H1 (cell line): Measurements from ENCODE around the gene THAP5. TPM values are rescaled to one million over a fixed set of nuclear protein-coding genes. Genes with fewer than 3 reads are reported as not detected.

Experiments used
- CTCF ChIA-PET: fragments of 300-600 bp; sonication (Branson Sonifier 250); formaldehyde crosslinking; loops from one replicate; lab custom pipeline; 2021; ENCODE audit not compliant: partially characterized antibody; lab: Charles Lee
- POLR2A ChIA-PET: fragments of 300-600 bp; sonication (Branson Sonifier 250); formaldehyde crosslinking; loops from one replicate; lab custom pipeline; 2021; ENCODE audit warnings: inconsistent platforms; ENCODE audit not compliant: partially characterized antibody; lab: Charles Lee
- DNase-seq, 2 experiments: peaks; one replicate each; pipeline versions ENCODE4 v3.0.0 to v3.0.0-alpha.2; 2010 to 2022; ENCODE audit warnings: low spot score in 2 of 2, low read depth in 1 of 2, mixed read lengths in 1 of 2
- FAIRE-seq: peaks from 2 replicates; lab custom pipeline; 2011; peaks lifted over from hg19 to GRCh38; lab: Jason Lieb, UNC
- H2AFZ ChIP-seq: 2 replicates; pipeline ENCODE4 v1.8.1; 2012; ENCODE audit warnings: low read length, inconsistent platforms
- H2AK5ac ChIP-seq: 2 replicates; pipeline ENCODE4 v1.6.1; 2013; ENCODE audit warnings: low read depth, low read length
- H2BK120ac ChIP-seq: replicated peaks from 2 replicates; pipeline ENCODE3; 2013; ENCODE audit warnings: low read depth, low read length, inconsistent platforms
- H2BK12ac ChIP-seq: 2 replicates; pipeline ENCODE4 v1.6.1; 2013; ENCODE audit warnings: low read depth, low read length
- H2BK15ac ChIP-seq: 2 replicates; pipeline ENCODE4 v1.6.1; 2013; ENCODE audit warnings: low read length
- H2BK20ac ChIP-seq: 2 replicates; pipeline ENCODE4 v1.6.1; 2013; ENCODE audit warnings: low read length
- H2BK5ac ChIP-seq: 2 replicates; pipeline ENCODE4 v1.6.1; 2013; ENCODE audit warnings: low read depth, low read length
- H3K14ac ChIP-seq: 2 replicates; pipeline ENCODE4 v1.6.1; 2013; ENCODE audit warnings: inconsistent platforms; ENCODE audit not compliant: insufficient read length
- H3K18ac ChIP-seq: 2 replicates; pipeline ENCODE4 v1.6.1; 2013; ENCODE audit warnings: low read length; ENCODE audit errors: extremely low read depth
- H3K23ac ChIP-seq: 2 replicates; pipeline ENCODE4 v1.6.1; 2013; ENCODE audit warnings: inconsistent platforms; ENCODE audit not compliant: insufficient read length
- H3K23me2 ChIP-seq: 2 replicates; pipeline ENCODE4 v1.6.1; 2013; ENCODE audit warnings: low read depth, low read length
- H3K27ac ChIP-seq: 2 replicates; pipeline ENCODE4 v1.6.1; 2011; ENCODE audit warnings: low read depth, low read length, inconsistent platforms
- H3K27me3 ChIP-seq, 4 experiments: replicated peaks in 1 of 4; 1 replicate in 1 of 4; 2 replicates in 3 of 4; pipeline versions ENCODE4 v1.6.1 to v1.8.1; 2011 to 2013; ENCODE audit warnings: low read length in 3 of 4, mild to moderate bottlenecking in 3 of 4, inconsistent platforms in 2 of 4, mixed read lengths in 2 of 4, moderate library complexity in 1 of 4; ENCODE audit not compliant: control insufficient read depth in 3 of 4, insufficient read depth in 3 of 4; ENCODE audit errors: extremely low read depth in 1 of 4
- H3K36me3 ChIP-seq, 4 experiments: 2 replicates each; pipeline versions ENCODE4 v1.6.1 to v1.8.1; 2011 to 2013; ENCODE audit warnings: mild to moderate bottlenecking in 4 of 4, low read length in 3 of 4, moderate library complexity in 2 of 4, control low read depth in 1 of 4, inconsistent platforms in 1 of 4; ENCODE audit not compliant: insufficient read depth in 4 of 4, control insufficient read depth in 2 of 4
- H3K4ac ChIP-seq: replicated peaks from 2 replicates; pipeline ENCODE3; 2013; ENCODE audit warnings: low read length, low read depth, mixed read lengths, inconsistent platforms; ENCODE audit not compliant: insufficient read length
- H3K4me1 ChIP-seq, 4 experiments: replicated peaks in 1 of 4; 1 replicate in 1 of 4; 2 replicates in 3 of 4; pipeline versions ENCODE4 v1.6.1 to v1.8.1; 2011 to 2013; ENCODE audit warnings: low read length in 3 of 4, inconsistent platforms in 2 of 4, mixed read lengths in 1 of 4; ENCODE audit not compliant: insufficient read depth in 4 of 4, control insufficient read depth in 3 of 4
- H3K4me2 ChIP-seq, 2 experiments: 2 replicates each; pipeline versions ENCODE4 v1.6.1 to v1.8.1; 2011 to 2013; ENCODE audit warnings: low read depth in 2 of 2, low read length in 2 of 2, control low read depth in 1 of 2, inconsistent platforms in 1 of 2, mild to moderate bottlenecking in 1 of 2; ENCODE audit not compliant: insufficient read depth in 1 of 2
- H3K4me3 ChIP-seq, 4 experiments: fragments of 200-600, 300-600 bp in 1 of 4; sonication (generic), shearing (Covaris generic), sonication (Bioruptor Twin) in 1 of 4; 2 replicates each; pipeline versions ENCODE4 v1.5.1 to v1.8.1; 2011 to 2016; ENCODE audit warnings: low read length in 4 of 4, low read depth in 3 of 4, control low read depth in 2 of 4, inconsistent platforms in 2 of 4, mild to moderate bottlenecking in 2 of 4, mixed read lengths in 1 of 4, moderate library complexity in 1 of 4; ENCODE audit not compliant: insufficient read depth in 2 of 4; ENCODE audit errors: extremely low read depth in 1 of 4
- H3K56ac ChIP-seq: replicated peaks from 2 replicates; pipeline ENCODE3; 2013; ENCODE audit warnings: low read depth, mild to moderate bottlenecking, mixed read lengths, low read length, inconsistent platforms; ENCODE audit not compliant: insufficient read length
- H3K79me1 ChIP-seq: 2 replicates; pipeline ENCODE4 v1.6.1; 2013; ENCODE audit warnings: low read depth, low read length, control low read depth
- H3K79me2 ChIP-seq, 2 experiments: 2 replicates each; pipeline versions ENCODE4 v1.6.1 to v1.8.1; 2012 to 2013; ENCODE audit warnings: low read length in 2 of 2, mild to moderate bottlenecking in 2 of 2, inconsistent platforms in 1 of 2; ENCODE audit not compliant: insufficient read depth in 2 of 2, control insufficient read depth in 1 of 2
- H3K9ac ChIP-seq, 4 experiments: replicated peaks in 1 of 4; 1 replicate in 1 of 4; 2 replicates in 3 of 4; pipeline versions ENCODE4 v1.6.1 to v1.8.1; 2011 to 2013; ENCODE audit warnings: low read depth in 3 of 4, low read length in 3 of 4, control low read depth in 2 of 4, mild to moderate bottlenecking in 2 of 4, moderate library complexity in 2 of 4, inconsistent platforms in 1 of 4; ENCODE audit errors: extremely low read depth in 1 of 4
- H3K9me3 ChIP-seq, 2 experiments: 2 replicates each; pipeline versions ENCODE4 v1.6.1 to v1.8.1; 2012 to 2013; ENCODE audit warnings: mild to moderate bottlenecking in 2 of 2, moderate library complexity in 2 of 2, control low read depth in 1 of 2, inconsistent platforms in 1 of 2, low read depth in 1 of 2, low read length in 1 of 2, mixed read lengths in 1 of 2; ENCODE audit not compliant: insufficient read depth in 2 of 2
- H4K20me1 ChIP-seq, 2 experiments: replicated peaks in 1 of 2; 2 replicates each; pipeline versions ENCODE3 to v1.8.1; 2011 to 2013; ENCODE audit warnings: inconsistent platforms in 2 of 2, low read length in 2 of 2, mild to moderate bottlenecking in 1 of 2; ENCODE audit not compliant: insufficient read depth in 2 of 2, control insufficient read depth in 1 of 2
- H4K5ac ChIP-seq: 2 replicates; pipeline ENCODE4 v1.6.1; 2013; ENCODE audit warnings: low read length, low read depth, mixed read lengths, inconsistent platforms; ENCODE audit not compliant: insufficient read length
- H4K8ac ChIP-seq: 2 replicates; pipeline ENCODE4 v1.8.0; 2013; ENCODE audit warnings: mild to moderate bottlenecking, moderate library complexity, low read length, inconsistent platforms; ENCODE audit not compliant: insufficient read depth; ENCODE audit errors: extremely low read depth
- H4K91ac ChIP-seq: replicated peaks from 2 replicates; pipeline ENCODE3; 2013; ENCODE audit warnings: low read length, mixed read lengths, inconsistent platforms; ENCODE audit not compliant: insufficient read length
- CBX5 ChIP-seq: fragments of 300-800, 300-1000 bp; sonication (generic); IDR thresholded peaks from 2 replicates; pipeline ENCODE4 v1.7.1; 2016; ENCODE audit warnings: antibody characterized with exemption, low read length, low read depth
- CHD1 ChIP-seq: IDR thresholded peaks from 2 replicates; pipeline ENCODE4 v1.6.1; 2012; ENCODE audit warnings: low read depth, low read length, improper control_type of control experiment
- EGR1 ChIP-seq: IDR thresholded peaks from 2 replicates; pipeline ENCODE4 v1.6.1; 2011; ENCODE audit warnings: low read depth, low read length, borderline replicate concordance
- EZH2 ChIP-seq: fragments of 200-600 bp; sonication (generic); IDR thresholded peaks from 2 replicates; pipeline ENCODE4 v1.7.1; 2012; ENCODE audit warnings: low read depth, mild to moderate bottlenecking, moderate library complexity, low read length, inconsistent platforms; ENCODE audit not compliant: severe bottlenecking
- GABPA ChIP-seq: IDR thresholded peaks from 2 replicates; pipeline ENCODE4 v1.6.1; 2011; ENCODE audit warnings: mild to moderate bottlenecking, low read length, moderate library complexity, borderline replicate concordance; ENCODE audit not compliant: insufficient read depth
- JUND ChIP-seq: IDR thresholded peaks from 2 replicates; pipeline ENCODE4 v1.6.1; 2011; ENCODE audit warnings: mild to moderate bottlenecking, improper control_type of control experiment, low read length
- RFX5 ChIP-seq: IDR thresholded peaks from 2 replicates; pipeline ENCODE4 v1.6.1; 2011; ENCODE audit warnings: low read depth, low read length, improper control_type of control experiment, borderline replicate concordance
- SIRT6 ChIP-seq: IDR thresholded peaks from one replicate; pipeline ENCODE4 v1.7.1; 2012; ENCODE audit warnings: low read length, inconsistent platforms
- SP4 ChIP-seq: IDR thresholded peaks from 2 replicates; pipeline ENCODE4 v1.6.1; 2012; ENCODE audit warnings: low read length, inconsistent platforms
- SRF ChIP-seq: IDR thresholded peaks from 2 replicates; pipeline ENCODE4 v1.6.1; 2011; ENCODE audit warnings: mild to moderate bottlenecking, low read depth, low read length, moderate library complexity
- SUZ12 ChIP-seq: fragments of 200-600 bp; sonication (generic); IDR thresholded peaks from 2 replicates; pipeline ENCODE4 v1.6.1; 2012; ENCODE audit warnings: mild to moderate bottlenecking, inconsistent platforms, low read length, moderate library complexity, mixed read lengths
- TAF1 ChIP-seq: IDR thresholded peaks from 2 replicates; pipeline ENCODE4 v1.6.1; 2011; ENCODE audit warnings: mild to moderate bottlenecking, low read depth, low read length
- TEAD4 ChIP-seq: IDR thresholded peaks from 2 replicates; pipeline ENCODE4 v1.6.1; 2012; ENCODE audit warnings: low read depth, low read length, inconsistent platforms, mixed read lengths
- WGBS, 2 experiments: shearing (Covaris generic) in 1 of 2; methylation state at CpG; one replicate each; pipeline versions ENCODE4 v1.1.6 to v1.1.7; 2013 to 2015; ENCODE audit warnings: low lambda C conversion rate in 2 of 2, mixed read lengths in 2 of 2, inconsistent platforms in 1 of 2, low coverage in 1 of 2, missing lambda C conversion rate in 1 of 2; ENCODE audit not compliant: insufficient replicate concordance in 2 of 2, insufficient coverage in 1 of 2, insufficient read length in 1 of 2; ENCODE audit errors: extremely low coverage in 1 of 2, missing lambda C conversion rate in 1 of 2; 5-methylcytosine and 5-hydroxymethylcytosine counted together
- polyA plus RNA-seq, 7 experiments: library from polyadenylated mRNA; depleted of rRNA in 3 of 7; stranded (reverse) in 5 of 7; unstranded in 2 of 7; fragments of >200 nt in 5 of 7; fragments of 200-250 nt in 2 of 7; gene quantifications; 1 replicate in 5 of 7; 2 replicates in 1 of 7; 4 replicates in 1 of 7; pipeline versions ENCODE4 v1.2.1 to v1.2.3, GENCODE V29; 2011 to 2013; ENCODE audit warnings: missing spikeins in 2 of 7, mixed read lengths in 2 of 7
- total RNA-seq: library from RNA; stranded (reverse); fragmentation: NEBNext Ultra II Directional; extraction: Animal tissue kit (Norgen Biotek cat#: 25700); gene quantifications from 2 replicates; pipeline ENCODE4 v1.2.1, GENCODE V29; 2021
- TF ChIP-seq, protein P1 (sequence below): IDR thresholded peaks from 2 replicates; pipeline ENCODE4 v1.6.1; 2011; ENCODE audit warnings: low read depth, mild to moderate bottlenecking, low read length; ENCODE audit not compliant: insufficient read depth

The THAP5 gene
- total and polyA plus RNA-seq, 2 of the 8 experiments (the other 6 are each of a cell fraction or from before 2014, with no cell fraction given), result 3.9 to 24.2 TPM

GRCh38 chr7:108605559-108606201, 36.2 kb upstream of the THAP5 start:
- Histone ChIP-seq H3K9me3 (no peaks in the 10 kb centered on the region), H3K14ac (no peak overlapping the region), H2AK5ac (no peak overlapping the region), H3K4me1 (peaks cover 0 to 1% (median 0%) of the 10 kb centered on the region in 4 experiments; a peak in 2 of 7 replicates), H3K4ac (no peak overlapping the region), H2BK20ac (no peak overlapping the region), H3K4me3 (no peak overlapping the region), H4K5ac (no peak overlapping the region), H2BK15ac (no peak overlapping the region), H3K23ac (no peak overlapping the region), H3K27ac (no peak overlapping the region), H3K4me2 (no peak overlapping the region), H2AFZ (no peak overlapping the region), H3K27me3 (no peaks in the 10 kb centered on the region), H2BK5ac (no peak overlapping the region), H2BK120ac (no peak overlapping the region), H3K9ac (no peak overlapping the region), H2BK12ac (no peak overlapping the region), H4K91ac (no peak overlapping the region), H3K56ac (no peak overlapping the region), H3K36me3 (no peaks in the 10 kb centered on the region), H3K23me2 (no peaks in the 10 kb centered on the region), H3K18ac (no peak overlapping the region), H3K79me2 (no peaks in the 10 kb centered on the region), H3K79me1 (no peaks in the 10 kb centered on the region), H4K20me1 (no peaks in the 10 kb centered on the region), H4K8ac (no peak overlapping the region)
- FAIRE-seq (no peak), DNase-seq (no peak)
- CTCF ChIA-PET, result interaction anchor here (0.6 to 1.0 kb wide), 3 partner anchors 9 to 42 kb away, joined by 3 to 5 read pairs (median 3); no protein-coding TSS in a partner anchor
- POLR2A ChIA-PET, result no interaction called here
- 88% methylated on average over 7 of the region's 7 CpGs; no CpG with 5 or more reads in 1 of the 2 experiments for WGBS, 2 experiments
- TF ChIP-seq TAF1 (no peak), SUZ12 (no peak), JUND (no peak), SRF (no peak), CBX5 (no peak), EGR1 (no peak), TEAD4 (no peak), SP4 (no peak), GABPA (no peak), RFX5 (no peak), EZH2 (no peak), CHD1 (no peak), SIRT6 (no peak)
- TF ChIP-seq, protein P1, sequence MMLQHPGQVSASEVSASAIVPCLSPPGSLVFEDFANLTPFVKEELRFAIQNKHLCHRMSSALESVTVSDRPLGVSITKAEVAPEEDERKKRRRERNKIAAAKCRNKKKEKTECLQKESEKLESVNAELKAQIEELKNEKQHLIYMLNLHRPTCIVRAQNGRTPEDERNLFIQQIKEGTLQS, result no peak
